H4 (cell line): Measurements from ENCODE around the gene RNF126. TPM values are rescaled to one million over a fixed set of nuclear protein-coding genes. Genes with fewer than 3 reads are reported as not detected.
A peak's percentile ranks its signal among the peaks of the same experiment; 100 is the strongest.
"Not testable (repeated sequence)": the region's sequence is repeated elsewhere in the genome, so short reads cannot be mapped to it uniquely, and the experiment has no call there.

Experiments used
- DNase-seq: peaks from one replicate; pipeline ENCODE4 v3.0.0-alpha.2; 2015; ENCODE audit warnings: low spot score
- total RNA-seq: library from RNA; depleted of rRNA; stranded (reverse); fragments of >200 nt; shearing (Covaris generic); gene quantifications from 2 replicates; pipeline ENCODE4 v1.2.3, GENCODE V29; 2014

The RNF126 gene
- total RNA-seq, 1 experiment from 2014 or later = 23.8 TPM

- DNase-seq = no peak
These were observed 34.8 kb downstream of the RNF126 start for GRCh38 chr19:628168-628567.

DNA sequence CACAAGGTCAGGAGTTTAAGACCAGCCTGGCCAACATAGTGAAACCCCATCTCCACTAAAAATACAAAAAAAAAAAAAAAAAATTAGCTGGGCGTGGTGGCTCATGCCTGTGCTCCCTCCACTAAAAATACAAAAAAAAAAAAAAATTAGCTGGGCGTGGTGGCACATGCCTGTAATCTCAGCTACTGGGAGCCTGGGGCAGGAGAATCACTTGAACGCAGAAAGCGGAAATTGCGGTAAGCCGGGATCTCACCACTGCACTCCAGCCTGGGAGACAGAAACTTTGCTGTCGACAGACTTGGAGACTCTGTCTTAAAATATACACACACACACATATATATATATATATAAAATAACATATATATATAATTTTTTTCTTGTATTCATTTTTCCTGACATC lies 36.4 kb downstream of the RNF126 start:
- not testable (repeated sequence) for DNase-seq

DNA sequence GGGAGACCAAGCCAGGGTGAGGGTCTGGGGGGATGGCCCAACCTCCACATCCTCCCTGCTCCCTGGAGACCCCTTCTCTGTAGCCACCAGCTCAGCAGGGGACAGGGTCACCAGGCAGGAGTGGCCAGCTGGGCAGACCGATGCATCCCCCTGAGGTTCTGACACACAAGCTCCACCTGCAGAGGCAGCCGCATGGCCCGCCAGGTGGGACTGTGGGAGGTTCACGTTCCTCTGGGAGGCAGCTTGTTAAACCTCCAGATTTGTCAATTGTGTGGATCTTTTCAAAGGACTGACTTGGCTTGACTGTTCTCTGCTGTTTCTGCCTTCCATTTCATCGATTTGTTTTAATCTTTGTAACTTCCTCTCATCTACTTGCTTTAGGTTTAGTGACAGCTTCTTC lies 37.8 kb downstream of the RNF126 start:
- DNase-seq = no peak

DNA sequence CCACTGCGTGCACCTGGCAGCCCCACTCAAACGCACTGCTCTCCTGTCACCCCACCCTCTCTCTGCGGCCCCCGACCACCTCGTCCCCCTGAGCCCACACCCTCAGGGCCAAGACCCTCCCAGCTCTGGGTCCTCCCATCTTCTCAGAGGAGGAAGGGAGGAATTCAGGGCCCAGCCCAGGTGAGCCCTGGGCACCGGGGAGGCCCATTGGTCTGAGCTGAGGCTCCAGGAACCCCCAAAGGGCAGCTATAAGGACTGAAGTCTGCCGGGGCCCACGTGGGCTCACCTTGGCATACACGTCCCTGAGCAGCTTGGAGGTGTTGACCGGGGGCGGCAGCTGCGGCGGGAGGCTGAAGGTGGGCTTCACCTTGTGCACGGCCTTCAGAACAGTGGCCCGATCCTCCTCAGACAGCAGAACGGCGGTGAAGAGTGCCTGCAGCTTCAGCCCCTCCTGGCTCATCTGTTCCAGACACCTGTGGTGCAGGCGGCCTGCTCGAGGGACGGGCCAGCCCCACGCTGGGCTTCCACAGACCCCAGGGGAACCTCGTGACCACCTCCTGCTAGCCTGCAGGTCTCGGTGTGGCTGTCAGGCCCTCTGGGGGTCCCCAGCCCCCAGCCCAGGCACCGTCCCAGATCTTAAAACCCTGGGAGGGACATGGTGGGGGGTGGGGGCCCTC lies 38.4 kb downstream of the RNF126 start:
- DNase-seq = no peak

DNA sequence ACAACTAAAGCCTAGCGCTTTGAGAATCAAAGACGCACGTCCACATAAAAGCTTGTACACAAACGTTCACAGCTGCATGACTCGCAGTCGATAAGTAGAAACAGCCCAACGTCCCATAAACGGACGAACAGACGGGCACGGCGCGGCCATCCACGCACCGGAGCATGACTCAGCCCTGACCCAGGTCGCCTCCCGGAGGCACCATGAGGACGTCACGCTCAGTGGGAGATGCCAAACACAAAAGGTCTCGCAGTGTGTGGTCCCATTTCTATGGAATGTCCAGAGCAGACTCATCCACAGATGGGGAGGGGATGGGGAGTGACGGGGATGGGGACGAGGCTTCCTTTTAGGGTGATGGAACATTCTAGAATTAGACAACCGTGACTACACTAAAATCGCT lies 39.0 kb downstream of the RNF126 start:
- peak; percentile 90 for DNase-seq

DNA sequence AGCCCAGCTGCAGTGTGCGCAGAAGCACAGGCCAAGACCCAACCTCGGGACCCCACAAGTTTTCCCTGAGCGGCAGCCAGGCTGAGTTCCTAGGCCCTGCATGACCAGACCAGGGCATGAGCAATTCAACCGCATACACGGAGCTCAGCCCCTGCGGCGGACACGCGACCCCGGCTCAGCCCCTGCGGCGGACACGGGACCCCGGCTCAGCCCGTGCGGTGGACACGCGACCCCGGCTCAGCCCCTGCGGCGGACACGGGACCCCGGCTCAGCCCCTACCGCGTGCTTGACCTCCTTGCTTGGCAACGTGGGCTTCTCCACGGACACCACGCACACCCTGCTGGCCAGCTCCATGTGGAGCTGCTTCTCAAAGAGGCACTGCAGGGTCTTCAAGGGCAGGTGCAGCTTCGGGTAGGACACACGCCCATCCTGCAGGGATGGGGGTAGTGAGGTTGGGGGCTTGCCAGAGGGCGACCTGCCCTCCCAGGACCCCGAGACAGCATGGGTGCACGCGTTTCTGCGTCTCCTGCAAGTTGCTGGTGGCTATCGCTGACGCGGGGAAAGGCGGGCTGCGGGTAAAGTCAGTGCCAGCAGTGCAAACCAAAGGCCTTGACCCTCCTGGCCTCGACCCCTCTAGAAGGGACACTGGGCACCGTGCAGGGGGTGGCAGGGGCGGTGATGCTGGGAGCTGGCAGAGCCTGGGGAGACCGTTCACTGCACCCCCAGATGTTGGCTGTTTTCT lies 39.7 kb downstream of the RNF126 start:
- DNase-seq = no peak

- no peak for DNase-seq
These were observed 40.3 kb downstream of the RNF126 start for GRCh38 chr19:622666-623065.

GRCh38 chr19:621819-622218 lies 41.2 kb downstream of the RNF126 start:
- no peak for DNase-seq

DNA sequence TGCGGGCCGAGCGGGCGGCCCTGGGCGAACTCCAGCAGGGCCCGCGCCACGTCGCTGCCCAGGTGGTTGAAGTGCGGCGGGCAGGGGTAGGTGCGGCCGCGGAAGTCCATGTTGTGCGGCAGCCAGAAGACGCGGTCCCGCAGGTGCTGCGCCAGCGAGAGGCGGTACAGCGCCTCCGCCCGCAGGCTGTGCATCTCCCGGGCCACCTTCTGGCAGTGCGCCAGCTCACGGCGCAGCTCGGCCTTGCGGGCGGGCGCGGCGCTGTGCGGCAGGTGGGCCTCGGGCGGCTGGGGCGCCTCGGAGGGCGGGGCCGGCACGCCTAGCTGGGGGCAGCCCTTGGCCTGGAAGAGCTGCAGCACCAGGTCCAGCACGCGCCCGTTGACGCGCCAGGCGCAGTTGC lies 41.8 kb downstream of the RNF126 start:
- not testable (repeated sequence) for DNase-seq

- DNase-seq = no peak
These were observed 42.7 kb downstream of the RNF126 start for GRCh38 chr19:620166-620862.

GRCh38 chr19:619286-620002 lies 43.6 kb downstream of the RNF126 start:
- DNase-seq = no peak

- DNase-seq = no peak
These were observed 44.2 kb downstream of the RNF126 start for GRCh38 chr19:618674-619285.

DNA sequence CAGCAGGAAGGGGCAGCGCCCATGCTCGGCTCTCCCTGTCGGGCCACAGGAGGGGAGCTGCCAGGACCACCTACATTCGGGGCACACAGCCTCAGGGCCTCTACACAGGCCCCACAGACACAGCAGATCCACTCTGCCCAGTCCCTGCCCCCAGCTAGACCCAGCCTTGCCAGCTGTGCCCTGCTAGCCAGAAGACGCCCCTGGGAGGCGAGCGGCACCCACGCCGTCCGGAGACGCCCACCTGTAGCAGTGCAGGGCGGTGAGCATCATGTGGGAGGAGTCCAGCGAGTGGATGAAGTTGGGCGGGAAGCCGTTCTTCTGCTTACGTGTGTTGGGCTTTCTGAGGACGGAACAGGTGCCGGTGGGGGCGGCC lies 44.8 kb downstream of the RNF126 start:
- DNase-seq = no peak

DNA sequence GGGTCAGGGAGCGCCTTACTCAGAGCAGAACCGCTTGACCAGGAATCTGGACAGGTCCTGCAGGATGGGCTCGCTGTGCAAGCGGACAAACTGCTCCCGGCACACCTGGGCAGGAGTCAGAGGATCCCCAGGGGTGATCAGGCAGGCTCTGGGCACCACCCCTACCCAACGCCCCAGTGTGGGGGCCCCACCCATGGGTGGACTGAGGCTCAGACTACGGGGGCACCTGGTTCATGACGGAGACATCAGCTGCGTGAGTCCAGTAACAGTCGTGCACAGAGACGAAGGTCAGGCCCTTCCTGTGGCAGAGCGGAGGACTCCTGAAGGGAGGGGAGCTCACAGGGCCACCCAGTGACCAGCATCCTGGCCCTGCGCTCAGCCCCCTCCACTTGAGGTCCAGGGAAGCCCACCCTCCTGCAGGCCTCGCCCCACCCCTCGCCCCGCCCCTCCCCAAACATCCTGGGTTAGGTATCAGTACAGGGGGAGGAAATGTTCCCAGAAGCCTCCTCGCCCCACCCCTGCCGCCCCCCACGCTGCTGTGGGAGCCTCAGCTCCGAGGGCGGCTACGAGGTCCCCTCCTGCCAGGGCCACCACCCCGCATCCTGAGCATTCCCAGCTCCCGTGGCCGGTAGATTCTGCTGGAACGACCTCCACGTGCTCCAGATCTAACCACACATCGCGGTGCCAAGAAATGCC lies 45.3 kb downstream of the RNF126 start:
- DNase-seq = no peak

GRCh38 chr19:616747-617526 lies 46.1 kb downstream of the RNF126 start:
- DNase-seq = no peak

DNA sequence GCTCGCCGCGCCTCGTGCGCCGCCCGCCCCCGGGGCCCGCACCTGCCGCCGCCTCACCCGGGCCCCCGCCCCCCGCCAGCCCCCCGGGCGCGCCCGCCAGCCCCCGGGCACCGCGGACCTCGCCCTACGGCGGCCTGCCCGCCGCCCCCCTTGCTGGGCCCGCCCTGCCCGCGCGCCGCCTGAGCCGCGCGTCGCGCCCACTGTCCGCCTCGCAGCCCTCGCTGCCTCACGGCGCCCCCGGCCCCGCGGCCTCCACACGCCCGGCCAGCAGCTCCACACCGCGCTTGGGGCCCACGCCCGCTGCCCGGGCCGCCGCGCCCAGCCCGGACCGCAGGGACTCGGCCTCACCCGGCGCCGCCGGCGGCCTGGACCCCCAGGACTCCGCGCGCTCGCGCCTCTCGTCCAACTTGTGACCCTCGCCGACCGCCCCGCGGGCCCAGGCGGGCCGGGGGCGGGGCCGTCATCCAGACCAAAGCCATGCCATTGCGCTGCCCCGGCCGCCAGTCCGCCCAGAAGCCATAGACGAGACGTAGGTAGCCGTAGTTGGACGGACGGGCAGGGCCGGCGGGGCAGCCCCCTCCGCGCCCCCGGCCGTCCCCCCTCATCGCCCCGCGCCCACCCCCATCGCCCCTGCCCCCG lies 46.8 kb downstream of the RNF126 start:
- DNase-seq = no peak

- no peak for DNase-seq
These were observed 47.4 kb downstream of the RNF126 start for GRCh38 chr19:615619-616018.

DNA sequence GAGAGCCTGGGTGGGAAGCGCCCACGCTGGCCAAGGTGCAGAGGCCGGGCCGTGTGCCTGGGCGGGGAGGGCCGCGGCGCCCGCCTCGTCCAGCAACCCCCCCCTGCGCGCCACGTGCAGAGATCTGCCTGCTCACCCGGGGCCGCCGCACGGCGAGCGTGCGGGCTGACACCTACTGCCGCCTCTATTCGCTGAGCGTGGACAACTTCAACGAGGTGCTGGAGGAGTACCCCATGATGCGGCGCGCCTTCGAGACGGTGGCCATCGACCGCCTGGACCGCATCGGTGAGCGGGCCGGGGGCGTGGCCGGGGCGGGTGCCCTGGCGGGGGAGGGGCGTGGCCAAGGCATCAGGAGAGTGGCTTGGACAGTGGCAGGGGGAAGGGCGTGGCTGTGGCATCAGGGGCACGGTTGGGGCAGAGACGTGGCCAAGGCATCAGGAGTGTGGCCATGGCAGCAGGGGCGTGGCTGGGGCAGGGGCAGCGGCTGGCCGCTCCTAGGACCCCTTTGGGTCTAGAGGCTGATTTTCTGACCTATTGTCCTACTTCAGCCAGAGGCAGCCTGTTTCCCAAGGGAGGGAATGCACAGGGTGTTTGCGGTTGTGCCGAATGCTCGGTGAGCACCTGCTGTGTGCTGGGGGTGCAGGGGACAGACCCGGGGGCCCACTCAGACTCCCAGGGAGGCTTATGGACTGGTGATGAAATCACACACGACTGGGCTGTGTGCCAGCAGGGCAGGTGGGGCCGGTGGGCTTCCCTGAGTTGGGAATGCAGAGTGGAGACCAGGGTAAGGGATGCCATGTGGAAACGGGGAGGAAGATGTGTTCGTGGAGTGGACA lies 49.1 kb downstream of the RNF126 start:
- no peak for DNase-seq

DNA sequence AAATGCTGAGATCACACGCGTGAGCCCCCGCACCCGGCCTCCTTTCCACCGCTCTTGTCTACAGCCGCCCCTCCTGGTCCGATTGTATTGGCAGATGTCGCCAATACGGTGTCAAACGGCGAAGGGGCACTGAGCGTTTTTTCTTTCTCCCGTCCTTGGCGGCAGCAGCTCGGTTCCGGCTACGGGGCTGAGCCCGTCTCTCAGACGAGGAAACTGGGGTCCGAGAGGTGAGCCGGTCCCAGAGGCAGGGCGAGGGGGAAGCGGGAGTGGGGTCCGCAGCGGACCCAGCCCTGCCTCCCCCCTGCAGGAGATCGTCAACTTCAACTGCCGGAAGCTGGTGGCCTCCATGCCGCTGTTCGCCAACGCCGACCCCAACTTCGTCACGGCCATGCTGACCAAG lies 50.1 kb downstream of the RNF126 start:
- no peak for DNase-seq
